Neutrophil (primary cell): ENCODE measurements around the gene MPDZ.

Source experiments
- H3K27ac ChIP-seq: fragments of 200-600 bp; sonication (generic); 2 replicates; pipeline ENCODE4 v1.5.1; 2016; ENCODE audit warnings: mild to moderate bottlenecking, moderate library complexity
- H3K27me3 ChIP-seq: fragments of 200-600 bp; sonication (generic); 2 replicates; pipeline ENCODE4 v1.6.0; 2016; ENCODE audit warnings: mild to moderate bottlenecking
- H3K36me3 ChIP-seq: fragments of 200-600 bp; sonication (generic); 2 replicates; pipeline ENCODE4 v1.5.1; 2017
- H3K4me1 ChIP-seq, 2 experiments: fragments of 200-600 bp in 1 of 2; sonication (generic) in 1 of 2; 1 replicate in 1 of 2; 2 replicates in 1 of 2; pipeline versions ENCODE4 v1.5.1 to v1.6.1; 2013 to 2016; ENCODE audit warnings: low read depth in 1 of 2, low read length in 1 of 2, mild to moderate bottlenecking in 1 of 2, moderate library complexity in 1 of 2; ENCODE audit not compliant: control insufficient read depth in 1 of 2, insufficient read depth in 1 of 2
- H3K4me3 ChIP-seq, 2 experiments: fragments of 200-600 bp in 1 of 2; sonication (generic) in 1 of 2; 1 replicate in 1 of 2; 2 replicates in 1 of 2; pipeline ENCODE4 v1.5.1; 2013 to 2016; ENCODE audit warnings: low read depth in 1 of 2, low read length in 1 of 2, mild to moderate bottlenecking in 1 of 2, moderate library complexity in 1 of 2
- H3K9me3 ChIP-seq: fragments of 200-600 bp; sonication (generic); 2 replicates; pipeline ENCODE4 v1.5.1; 2016
- CTCF ChIP-seq: fragments of 200-600 bp; sonication (generic); IDR thresholded peaks from 2 replicates; pipeline ENCODE4 v1.5.1; 2016; ENCODE audit warnings: antibody characterized with exemption

Gene MPDZ

DNA sequence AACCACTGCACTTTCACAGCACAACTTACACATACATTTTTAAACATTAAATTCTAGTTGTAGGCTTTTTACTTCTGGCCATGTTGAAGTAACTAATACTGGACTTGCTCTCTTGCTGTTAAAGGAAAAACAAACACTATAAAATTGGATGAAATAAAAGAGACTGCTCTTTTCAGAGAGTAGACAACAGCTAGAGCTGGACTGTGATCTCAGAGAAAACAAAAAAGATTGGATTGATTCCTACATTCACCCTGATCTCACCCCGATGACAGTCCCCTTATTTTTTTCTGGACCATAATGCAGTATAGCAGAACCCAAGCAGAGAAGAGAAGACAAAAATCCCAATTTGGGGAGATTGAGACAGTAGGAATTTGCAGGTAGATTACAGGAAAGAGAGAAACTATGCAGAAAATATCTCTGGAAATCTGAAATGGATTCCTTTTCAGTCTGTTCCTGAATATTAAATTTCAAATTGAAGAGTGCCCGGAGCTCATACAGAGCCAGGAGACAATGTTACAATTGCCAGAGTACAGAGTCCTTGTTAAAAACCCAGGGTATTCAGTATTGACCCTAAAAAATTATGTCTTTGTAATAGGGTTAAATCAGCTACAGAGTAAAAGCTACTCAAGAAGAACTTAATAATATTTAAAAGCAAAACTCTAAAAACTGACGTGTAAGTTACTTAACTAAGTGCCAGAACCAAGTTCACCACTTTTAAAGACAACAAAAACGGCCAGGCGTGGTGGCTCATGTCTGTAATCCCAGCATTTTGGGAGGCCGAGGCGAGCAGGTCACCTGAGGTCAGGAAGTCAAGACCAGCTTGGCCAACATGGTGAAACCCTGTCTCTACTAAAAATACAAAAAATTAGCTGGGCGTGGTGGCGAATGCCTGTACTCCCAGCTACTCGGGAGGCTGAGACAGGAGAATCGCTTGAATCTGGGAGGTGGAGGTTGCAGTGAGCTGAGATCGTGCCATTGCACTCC lies 208.6 kb downstream of the MPDZ start:
- Histone ChIP-seq H3K4me1 (no peaks in the 10 kb centered on the region), H3K36me3 (no peaks in the 10 kb centered on the region), H3K4me3 (no peak overlapping the region), H3K9me3 (no peaks in the 10 kb centered on the region), H3K27ac (no peak overlapping the region), H3K27me3 (no peaks in the 10 kb centered on the region)
- no peak for TF ChIP-seq CTCF

DNA sequence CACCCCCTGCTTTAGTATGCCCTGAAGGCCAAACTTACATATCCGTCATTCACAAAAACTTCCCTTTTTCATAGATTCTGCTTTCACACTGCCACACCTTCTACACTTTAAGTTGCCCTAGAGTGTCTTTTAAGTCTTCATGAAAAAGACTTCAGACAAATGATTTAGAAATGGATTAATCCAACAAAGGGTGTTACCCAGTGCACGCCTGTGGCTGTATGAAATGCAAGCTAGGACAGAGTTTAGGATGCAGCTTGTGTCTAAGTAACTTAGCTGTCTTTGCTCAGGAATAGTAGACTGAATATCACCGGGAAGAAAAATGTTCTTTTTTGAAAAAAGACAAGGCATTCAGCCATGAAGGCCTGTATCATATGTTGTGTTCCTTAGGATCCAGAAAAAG lies 210.0 kb downstream of the MPDZ start:
- no peaks in the 10 kb centered on the region for H3K36me3 ChIP-seq
- H3K4me1 ChIP-seq = no peaks in the 10 kb centered on the region
- no peaks in the 10 kb centered on the region for H3K9me3 ChIP-seq
- TF ChIP-seq CTCF = no peak
- no peak overlapping the region for H3K27ac ChIP-seq
- H3K4me3 ChIP-seq = no peak overlapping the region
- H3K27me3 ChIP-seq = no peaks in the 10 kb centered on the region

DNA sequence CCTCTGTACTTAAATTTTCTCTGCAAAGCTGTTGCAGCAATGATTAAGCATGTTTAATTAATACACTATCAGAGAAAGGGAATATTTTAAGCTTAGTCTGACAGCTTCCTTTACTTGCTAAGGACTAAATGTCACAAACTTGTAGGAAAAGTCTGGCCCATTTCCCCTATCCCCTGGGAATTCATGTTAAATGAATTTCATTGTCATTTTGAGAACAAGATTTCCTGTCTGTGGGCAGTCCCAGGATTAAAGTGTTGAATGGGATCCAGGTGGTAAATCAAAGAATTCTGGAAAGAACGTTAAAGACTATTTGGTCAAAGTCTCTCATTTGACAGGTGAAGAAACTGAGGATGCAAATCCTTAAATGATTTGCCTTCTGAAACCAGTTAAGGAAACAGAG lies 214.8 kb downstream of the MPDZ start:
- no peak overlapping the region for H3K4me3 ChIP-seq
- no peaks in the 10 kb centered on the region for H3K9me3 ChIP-seq
- no peaks in the 10 kb centered on the region for H3K36me3 ChIP-seq
- no peak overlapping the region for H3K27ac ChIP-seq
- no peaks in the 10 kb centered on the region for H3K4me1 ChIP-seq
- no peaks in the 10 kb centered on the region for H3K27me3 ChIP-seq
- TF ChIP-seq CTCF = no peak

- TF ChIP-seq CTCF = no peak
Observed at GRCh38 chr9:13063880-13064459, 215.5 kb downstream of the MPDZ start.

GRCh38 chr9:13061390-13061789 lies 218.1 kb downstream of the MPDZ start:
- Histone ChIP-seq H3K4me1 (no peaks in the 10 kb centered on the region), H3K36me3 (no peaks in the 10 kb centered on the region), H3K27me3 (no peaks in the 10 kb centered on the region), H3K9me3 (no peaks in the 10 kb centered on the region), H3K27ac (no peak overlapping the region), H3K4me3 (no peak overlapping the region)
- no peak for TF ChIP-seq CTCF

More at GRCh38 chr9:13063880-13064459, 215.5 kb downstream of the MPDZ start:
- no peaks in the 10 kb centered on the region for H3K9me3 ChIP-seq
- H3K4me3 ChIP-seq = no peak overlapping the region
- no peak overlapping the region for H3K27ac ChIP-seq
- no peaks in the 10 kb centered on the region for H3K27me3 ChIP-seq
- no peaks in the 10 kb centered on the region for H3K36me3 ChIP-seq
- no peaks in the 10 kb centered on the region for H3K4me1 ChIP-seq
